GM21367 (cell line): ENCODE measurements around the gene CCBE1.

Experiments
- ATAC-seq: cut with Tn5 transposase; IDR thresholded peaks from one replicate; pipeline ENCODE4 v1.9.1; 2021; ENCODE audit not compliant: unreplicated experiment

Gene CCBE1

GRCh38 chr18:59576541-59577385 is 120.5 kb downstream of the CCBE1 start:
- ATAC-seq = no peak

- ATAC-seq = no peak
Observed at GRCh38 chr18:59575995-59576394, 121.2 kb downstream of the CCBE1 start.

GRCh38 chr18:59573962-59574361 is 123.3 kb downstream of the CCBE1 start:
- no peak for ATAC-seq

GRCh38 chr18:59571902-59572301 is 125.3 kb downstream of the CCBE1 start:
- no peak for ATAC-seq

GRCh38 chr18:59570796-59571195 is 126.4 kb downstream of the CCBE1 start:
- ATAC-seq = no peak

GRCh38 chr18:59570101-59570775 is 127.0 kb downstream of the CCBE1 start:
- ATAC-seq = no peak

GRCh38 chr18:59569390-59569791 is 127.8 kb downstream of the CCBE1 start:
- ATAC-seq = no peak

- no peak for ATAC-seq
Observed at GRCh38 chr18:59567431-59567830, 129.8 kb downstream of the CCBE1 start.

GRCh38 chr18:59566533-59566971 is 130.7 kb downstream of the CCBE1 start:
- no peak for ATAC-seq

- no peak for ATAC-seq
Observed at GRCh38 chr18:59565957-59566356, 131.3 kb downstream of the CCBE1 start.

GRCh38 chr18:59564561-59564960 is 132.7 kb downstream of the CCBE1 start:
- no peak for ATAC-seq

- ATAC-seq = no peak
Observed at GRCh38 chr18:59563176-59563785, 133.9 kb downstream of the CCBE1 start.

- no peak for ATAC-seq
Observed at GRCh38 chr18:59562751-59563150, 134.5 kb downstream of the CCBE1 start.

- ATAC-seq = no peak
Observed at GRCh38 chr18:59561612-59562011, 135.6 kb downstream of the CCBE1 start.

- ATAC-seq = no peak
Observed at GRCh38 chr18:59560556-59560955, 136.7 kb downstream of the CCBE1 start.

- no peak for ATAC-seq
Observed at GRCh38 chr18:59559528-59559927, 137.7 kb downstream of the CCBE1 start.

GRCh38 chr18:59555995-59556659 is 141.1 kb downstream of the CCBE1 start:
- ATAC-seq = no peak

- ATAC-seq = no peak
Observed at GRCh38 chr18:59554796-59555335, 142.4 kb downstream of the CCBE1 start.

GRCh38 chr18:59553273-59553870 is 143.9 kb downstream of the CCBE1 start:
- no peak for ATAC-seq

- ATAC-seq = no peak
Observed at GRCh38 chr18:59551902-59552635, 145.2 kb downstream of the CCBE1 start.
